Choroid plexus epithelial cell (primary cell): ENCODE measurements around the gene LSP1.

Experiments
- DNase-seq: peaks from one replicate; pipeline ENCODE4 v3.0.0-alpha.2; 2010; ENCODE audit warnings: low read depth
- H3K4me3 ChIP-seq: 2 replicates; pipeline ENCODE4 v1.5.1; 2011; ENCODE audit warnings: low read depth, mild to moderate bottlenecking, control low read depth, low read length, moderate library complexity
- TF ChIP-seq, protein P1 (sequence below): conservative IDR thresholded peaks from 2 replicates; pipeline ENCODE4 v1.5.1; 2011; ENCODE audit warnings: low read depth, mild to moderate bottlenecking, control low read depth, inconsistent platforms, low read length, moderate library complexity

Gene LSP1

GRCh38 chr11:1868056-1868635 is 15.3 kb downstream of the LSP1 start:
- TF ChIP-seq, protein P1, sequence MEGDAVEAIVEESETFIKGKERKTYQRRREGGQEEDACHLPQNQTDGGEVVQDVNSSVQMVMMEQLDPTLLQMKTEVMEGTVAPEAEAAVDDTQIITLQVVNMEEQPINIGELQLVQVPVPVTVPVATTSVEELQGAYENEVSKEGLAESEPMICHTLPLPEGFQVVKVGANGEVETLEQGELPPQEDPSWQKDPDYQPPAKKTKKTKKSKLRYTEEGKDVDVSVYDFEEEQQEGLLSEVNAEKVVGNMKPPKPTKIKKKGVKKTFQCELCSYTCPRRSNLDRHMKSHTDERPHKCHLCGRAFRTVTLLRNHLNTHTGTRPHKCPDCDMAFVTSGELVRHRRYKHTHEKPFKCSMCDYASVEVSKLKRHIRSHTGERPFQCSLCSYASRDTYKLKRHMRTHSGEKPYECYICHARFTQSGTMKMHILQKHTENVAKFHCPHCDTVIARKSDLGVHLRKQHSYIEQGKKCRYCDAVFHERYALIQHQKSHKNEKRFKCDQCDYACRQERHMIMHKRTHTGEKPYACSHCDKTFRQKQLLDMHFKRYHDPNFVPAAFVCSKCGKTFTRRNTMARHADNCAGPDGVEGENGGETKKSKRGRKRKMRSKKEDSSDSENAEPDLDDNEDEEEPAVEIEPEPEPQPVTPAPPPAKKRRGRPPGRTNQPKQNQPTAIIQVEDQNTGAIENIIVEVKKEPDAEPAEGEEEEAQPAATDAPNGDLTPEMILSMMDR = no peak
- DNase-seq = no peak
- no peak overlapping the region for H3K4me3 ChIP-seq

DNA sequence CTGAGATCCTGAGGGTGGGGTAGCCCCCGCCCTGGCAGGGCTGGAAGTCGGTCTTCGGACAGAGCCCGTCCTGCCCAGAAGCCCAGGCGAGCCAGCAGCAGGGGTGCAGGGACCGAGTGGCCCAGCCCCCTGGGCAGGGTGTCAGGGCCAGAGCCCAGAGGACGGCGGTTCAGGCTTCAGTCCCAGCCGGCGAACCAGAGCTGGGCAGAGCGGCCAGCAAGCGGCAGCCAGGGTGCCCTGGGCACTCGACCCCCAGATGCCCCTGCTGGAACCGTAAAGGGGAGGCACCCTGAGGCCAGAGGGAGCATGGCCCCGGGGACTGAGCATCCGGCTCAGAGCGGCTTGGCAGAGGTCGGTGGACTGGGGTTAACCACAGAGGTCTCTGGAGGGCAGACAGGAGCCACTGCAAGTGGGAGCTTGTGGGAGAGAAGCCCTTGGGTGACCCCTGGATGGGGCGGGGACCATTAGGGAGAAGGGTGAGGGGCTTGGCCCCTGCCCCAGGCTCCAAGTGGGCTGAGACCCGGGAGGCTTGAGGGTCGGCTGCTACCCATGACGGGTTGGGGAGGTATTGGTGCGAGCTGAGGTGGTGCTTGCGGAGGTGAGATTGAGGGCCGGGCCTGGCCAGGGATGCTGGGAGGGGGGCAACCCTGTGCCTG is 15.9 kb downstream of the LSP1 start:
- no peak overlapping the region for H3K4me3 ChIP-seq
- DNase-seq = no peak

DNA sequence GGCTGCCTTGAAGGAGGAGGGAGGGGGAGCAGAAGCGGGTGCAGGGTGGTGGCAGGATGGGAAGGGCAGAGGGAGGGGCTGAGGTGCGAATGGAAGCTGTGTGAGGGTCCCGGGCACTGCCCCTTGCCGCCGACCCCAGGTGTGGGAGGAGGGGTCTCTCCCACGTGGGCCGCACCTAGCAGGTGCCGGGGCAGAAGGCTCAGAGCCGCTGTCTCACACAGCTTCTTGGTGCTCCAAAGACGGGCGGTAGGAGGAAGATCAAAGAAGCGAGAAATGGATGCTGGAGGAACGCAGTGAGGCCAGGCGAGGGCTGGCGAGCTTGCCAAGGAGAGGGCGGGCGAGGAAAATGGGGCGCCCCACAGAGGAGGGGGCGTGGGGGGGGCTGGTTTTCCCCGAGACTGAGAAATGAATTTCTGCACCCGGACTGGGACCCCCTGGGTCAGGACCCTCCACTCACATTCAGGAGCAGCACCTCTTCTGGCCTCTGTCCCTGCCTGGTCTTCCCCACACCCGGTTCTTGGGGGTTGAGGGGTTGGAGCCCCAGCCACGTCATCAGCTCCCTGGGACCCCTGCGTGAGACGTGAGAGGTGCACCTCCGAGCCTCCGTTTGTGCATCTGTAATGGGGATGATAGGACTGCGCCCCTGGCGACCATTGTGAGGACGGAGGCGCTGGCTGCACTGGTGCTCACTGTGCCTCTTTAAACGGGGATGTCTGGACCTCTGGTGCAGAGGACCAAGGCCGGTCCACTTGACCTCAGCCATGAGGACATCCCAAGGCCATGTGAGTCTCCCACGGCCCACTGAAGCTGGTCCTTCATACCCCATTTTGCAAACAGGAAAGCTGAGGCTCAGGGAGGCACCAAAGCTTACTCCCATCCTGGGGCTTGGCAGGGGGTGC is 16.8 kb downstream of the LSP1 start:
- H3K4me3 ChIP-seq = no peak overlapping the region
- no peak for DNase-seq
- TF ChIP-seq, protein P1 = no peak

More for the DNA sequence above, 15.9 kb downstream of the LSP1 start:
- TF ChIP-seq, protein P1 = no peak

DNA sequence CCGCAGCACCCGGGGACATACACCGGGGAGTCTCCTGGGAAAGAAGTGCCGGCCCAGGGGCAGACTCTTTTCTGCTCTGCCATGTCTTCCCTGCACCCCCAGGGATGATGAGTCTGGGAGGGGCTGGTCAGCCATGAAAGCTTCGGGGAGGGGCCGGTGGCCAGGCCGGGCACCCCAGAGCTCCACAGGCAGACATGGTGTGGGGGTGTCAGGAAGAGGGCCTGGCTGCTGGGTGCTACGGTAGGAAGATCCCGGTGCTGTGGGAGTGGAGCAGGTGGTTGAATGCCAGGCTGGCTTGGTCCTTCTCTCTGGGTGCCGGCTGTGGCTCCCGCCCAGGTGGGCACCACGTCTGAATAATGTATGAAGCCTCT is 17.4 kb downstream of the LSP1 start:
- DNase-seq = no peak
- no peak overlapping the region for H3K4me3 ChIP-seq
- TF ChIP-seq, protein P1 = no peak

DNA sequence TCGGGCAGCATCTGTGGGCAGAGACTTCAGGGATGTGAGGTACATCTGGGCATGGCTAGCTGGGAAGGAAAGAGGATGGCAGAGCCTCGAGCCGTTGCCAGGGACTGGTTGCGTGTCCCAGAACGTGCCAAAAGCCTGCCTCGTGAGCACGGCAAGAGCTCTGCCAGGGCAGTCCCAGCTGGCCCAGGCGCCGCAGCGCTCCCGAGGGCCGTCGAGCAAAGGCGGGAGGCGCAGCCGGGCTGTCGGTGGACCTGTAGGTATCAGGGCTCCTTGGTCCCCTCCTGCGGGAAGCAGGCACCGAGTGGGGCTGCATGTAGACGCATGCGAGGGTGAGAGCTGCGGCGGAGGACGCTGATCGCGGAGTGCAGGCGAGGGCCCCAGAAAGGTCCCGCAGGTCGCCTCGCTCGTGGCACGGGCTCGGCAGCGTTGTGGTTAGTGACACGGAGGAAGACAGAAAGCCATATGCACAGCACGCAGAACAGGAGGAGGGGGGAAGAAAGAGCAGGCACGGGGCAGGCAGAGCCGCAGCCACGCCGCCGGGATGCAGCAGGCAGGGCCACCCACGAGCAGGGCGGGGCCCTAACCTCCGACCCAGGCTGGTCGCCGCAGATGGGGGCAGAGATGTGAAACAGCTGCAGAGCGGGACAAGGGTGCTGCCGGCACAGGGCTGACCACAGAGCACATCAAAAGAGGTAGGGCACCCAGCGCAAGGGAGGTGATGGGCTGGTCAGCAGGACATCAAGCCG is 18.0 kb downstream of the LSP1 start:
- TF ChIP-seq, protein P1 = no peak
- no peak for DNase-seq
- no peak overlapping the region for H3K4me3 ChIP-seq

DNA sequence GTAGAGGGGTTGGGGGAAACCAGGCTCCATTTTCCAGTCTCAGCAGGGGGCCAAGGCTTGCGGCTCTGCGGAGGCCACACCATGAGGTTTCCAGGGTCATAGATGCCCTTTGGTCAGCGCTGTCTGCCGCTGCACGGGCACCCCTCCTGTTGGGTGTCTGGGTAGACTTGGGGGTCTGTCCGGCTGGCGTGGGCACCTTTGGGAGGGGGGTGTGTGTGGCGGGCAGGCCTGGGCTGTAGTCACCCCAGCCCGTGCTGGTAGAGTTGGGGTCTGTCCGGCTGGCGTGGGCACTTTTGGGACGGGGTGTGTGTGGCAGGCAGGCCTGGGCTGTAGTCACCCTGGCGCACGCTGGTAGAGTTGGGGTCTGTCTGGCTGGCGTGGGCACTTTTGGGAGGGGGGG is 18.6 kb downstream of the LSP1 start:
- TF ChIP-seq, protein P1 = no peak
- no peak overlapping the region for H3K4me3 ChIP-seq
- no peak for DNase-seq
